Panc1 (cell line): ENCODE results near the gene VAMP5. TPM values are rescaled to one million over a fixed set of nuclear protein-coding genes. Genes with fewer than 3 reads are reported as not detected.

ENCODE experiments used
- ATAC-seq: fragments of 200-7000 bp; cut with Tn5 transposase; 2 replicates; pipeline ENCODE4 v1.9.1; 2020; ENCODE audit warnings: mild to moderate bottlenecking, moderate library complexity
- BruUV-seq: library from RNA; stranded (reverse); fragments of 400-500 nt; replicated peaks from 2 replicates; lab custom pipeline; 2021; lab: Mats Ljungman, UMichigan
- CTCF ChIA-PET: fragments of 300-600 bp; sonication (Branson Sonifier 250); formaldehyde crosslinking; loops from one replicate; lab custom pipeline; 2022; ENCODE audit warnings: antibody characterized with exemption; lab: Charles Lee
- POLR2A ChIA-PET: fragments of 300-600 bp; sonication (Branson Sonifier 250); formaldehyde crosslinking; loops from one replicate; lab custom pipeline; 2022; ENCODE audit warnings: antibody characterized with exemption; lab: Charles Lee
- DNase-seq: peaks from one replicate; pipeline ENCODE4 v3.0.0-alpha.2; 2010; ENCODE audit warnings: low read depth, low spot score
- H3K27ac ChIP-seq: 2 replicates; pipeline ENCODE4 v1.5.1; 2011; ENCODE audit warnings: mild to moderate bottlenecking, low read length, inconsistent platforms
- H3K27me3 ChIP-seq: fragments of 200-500 bp; sonication (Bioruptor generic); 2 replicates; pipeline ENCODE4 v1.6.0; 2014; ENCODE audit warnings: low read length, inconsistent platforms; ENCODE audit not compliant: control insufficient read depth, insufficient read depth
- H3K36me3 ChIP-seq: fragments of 200-500 bp; sonication (Bioruptor generic); 2 replicates; pipeline ENCODE4 v1.5.1; 2014; ENCODE audit warnings: inconsistent platforms, mild to moderate bottlenecking, low read length, moderate library complexity; ENCODE audit not compliant: control insufficient read depth, insufficient read depth
- H3K4me1 ChIP-seq: 2 replicates; pipeline ENCODE4 v1.5.1; 2011; ENCODE audit warnings: inconsistent platforms, mild to moderate bottlenecking, low read length, moderate library complexity; ENCODE audit not compliant: control insufficient read depth, insufficient read depth
- H3K4me3 ChIP-seq, 2 experiments: 2 replicates each; pipeline ENCODE4 v1.5.1; 2011 to 2012; ENCODE audit warnings: low read depth in 2 of 2, low read length in 2 of 2, mild to moderate bottlenecking in 2 of 2, inconsistent platforms in 1 of 2, moderate library complexity in 1 of 2
- H3K9me3 ChIP-seq: fragments of 200-500 bp; sonication (Bioruptor generic); 2 replicates; pipeline ENCODE4 v1.5.1; 2014; ENCODE audit warnings: low read depth, mild to moderate bottlenecking, inconsistent platforms, low read length, moderate library complexity; ENCODE audit not compliant: control insufficient read depth, insufficient read depth
- CTCF ChIP-seq: fragments of 450-650 bp; IDR thresholded peaks from 2 replicates; pipeline ENCODE4 v1.5.1; 2017; ENCODE audit warnings: mild to moderate bottlenecking
- POLR2AphosphoS5 ChIP-seq: IDR thresholded peaks from 2 replicates; pipeline ENCODE4 v1.6.1; 2012; ENCODE audit warnings: mild to moderate bottlenecking, low read depth, low read length, moderate library complexity
- REST ChIP-seq, 2 experiments: IDR thresholded peaks; 2 replicates each; pipeline ENCODE4 v1.6.1; 2011 to 2012; ENCODE audit warnings: low read depth in 2 of 2, control low read depth in 1 of 2, low read length in 1 of 2, mild to moderate bottlenecking in 1 of 2, moderate library complexity in 1 of 2; ENCODE audit not compliant: insufficient read depth in 1 of 2
- SIN3A ChIP-seq: IDR thresholded peaks from 2 replicates; pipeline ENCODE4 v1.6.1; 2012; ENCODE audit warnings: low read depth, mild to moderate bottlenecking, low read length, moderate library complexity, borderline replicate concordance; ENCODE audit not compliant: insufficient read depth
- TCF7L2 ChIP-seq: IDR thresholded peaks from 2 replicates; pipeline ENCODE4 v1.6.1; 2011; ENCODE audit warnings: mild to moderate bottlenecking, low read depth, low read length, inconsistent platforms
- in situ Hi-C: cut with HindIII; loops from 2 replicates; pipeline ENCODE4 v1.10.0; 2016; ENCODE audit warnings: low sequenced_read_pairs, low pct_unique_long_range_greater_than_20kb
- intact Hi-C: fragments of 100-400 bp; cut with micrococcal nuclease; formaldehyde crosslinking; loops from one replicate; pipeline ENCODE4 v1.10.0; 2022; ENCODE audit not compliant: unreplicated experiment
- total RNA-seq: library from RNA; stranded (reverse); gene quantifications from one replicate; pipeline ENCODE4 v1.2.1, GENCODE V29; 2021; ENCODE audit not compliant: unreplicated experiment

Gene VAMP5
- total RNA-seq, 1 experiment from 2014 or later, result 21.3 TPM

GRCh38 chr2:85549826-85550225 lies 34.4 kb upstream of the VAMP5 start:
- H3K27me3 ChIP-seq, result no peaks in the 10 kb centered on the region
- TF ChIP-seq REST (IDR thresholded peaks at IDR 0.05; ENCODE audit: insufficient read depth in 1 of 2, low read depth in 2 of 2, low read length in 1 of 2), result no peak
- TF ChIP-seq SIN3A, result no peak
- no peak for TF ChIP-seq TCF7L2
- no peak; the same call in 1 of the 2 replicates for TF ChIP-seq CTCF
- no peak for TF ChIP-seq POLR2AphosphoS5
- CTCF ChIA-PET, result interaction anchor here (0.6 kb wide), 1 partner anchor 47 kb away, joined by 4 read pairs; no protein-coding TSS in a partner anchor
- intact Hi-C loops, result no loop called here
- no peak overlapping the region for H3K4me3 ChIP-seq
- H3K9me3 ChIP-seq, result no peaks in the 10 kb centered on the region
- POLR2A ChIA-PET, result interaction anchor here (0.6 to 1.4 kb wide), 8 partner anchors 11 to 195 kb away, joined by 3 to 10 read pairs (median 4); partner anchors contain the start of genes ELMOD3, MAT2A and RETSAT
- BruUV-seq, result TSS peak; percentile 65
- ATAC-seq (no peak), DNase-seq (no peak)
- H3K36me3 ChIP-seq, result peaks cover 14% of the 10 kb centered on the region
- in situ Hi-C loops, result loop anchor here (25.0 kb wide), 1 partner anchor 138 kb away; the partner anchor contains the start of genes CAPG and SH2D6
- H3K4me1 ChIP-seq, result peaks cover 71% of the 10 kb centered on the region
- H3K27ac ChIP-seq, result peak overlapping the region; percentile 100

GRCh38 chr2:85550486-85550885 lies 33.7 kb upstream of the VAMP5 start:
- peaks cover 65% of the 10 kb centered on the region for H3K4me1 ChIP-seq
- DNase-seq (no peak), ATAC-seq (no peak)
- H3K36me3 ChIP-seq, result peaks cover 10% of the 10 kb centered on the region
- no TSS peak for BruUV-seq
- H3K27me3 ChIP-seq, result no peaks in the 10 kb centered on the region
- ChIA-PET POLR2A (interaction anchor here (0.5 to 1.4 kb wide), 6 partner anchors 12 to 196 kb away, joined by 3 to 10 read pairs (median 4); partner anchors contain the start of genes ELMOD3, MAT2A and RETSAT), CTCF (interaction anchor here (0.5 to 2.7 kb wide), 3 partner anchors 91 to 131 kb away, joined by 5 to 13 read pairs (median 11); partner anchors contain the start of gene SH2D6)
- no peak overlapping the region for H3K4me3 ChIP-seq
- no peaks in the 10 kb centered on the region for H3K9me3 ChIP-seq
- intact Hi-C loops, result no loop called here
- peak overlapping the region; percentile 100 for H3K27ac ChIP-seq
- in situ Hi-C loops, result no loop called here
- TF ChIP-seq REST (IDR thresholded peaks at IDR 0.05; ENCODE audit: insufficient read depth in 1 of 2, low read depth in 2 of 2, low read length in 1 of 2), result no peak
- TF ChIP-seq TCF7L2, result no peak
- no peak for TF ChIP-seq CTCF
- no peak for TF ChIP-seq SIN3A
- TF ChIP-seq POLR2AphosphoS5, result no peak
